Measurements from ENCODE around the gene ATP5PD.

DNA sequence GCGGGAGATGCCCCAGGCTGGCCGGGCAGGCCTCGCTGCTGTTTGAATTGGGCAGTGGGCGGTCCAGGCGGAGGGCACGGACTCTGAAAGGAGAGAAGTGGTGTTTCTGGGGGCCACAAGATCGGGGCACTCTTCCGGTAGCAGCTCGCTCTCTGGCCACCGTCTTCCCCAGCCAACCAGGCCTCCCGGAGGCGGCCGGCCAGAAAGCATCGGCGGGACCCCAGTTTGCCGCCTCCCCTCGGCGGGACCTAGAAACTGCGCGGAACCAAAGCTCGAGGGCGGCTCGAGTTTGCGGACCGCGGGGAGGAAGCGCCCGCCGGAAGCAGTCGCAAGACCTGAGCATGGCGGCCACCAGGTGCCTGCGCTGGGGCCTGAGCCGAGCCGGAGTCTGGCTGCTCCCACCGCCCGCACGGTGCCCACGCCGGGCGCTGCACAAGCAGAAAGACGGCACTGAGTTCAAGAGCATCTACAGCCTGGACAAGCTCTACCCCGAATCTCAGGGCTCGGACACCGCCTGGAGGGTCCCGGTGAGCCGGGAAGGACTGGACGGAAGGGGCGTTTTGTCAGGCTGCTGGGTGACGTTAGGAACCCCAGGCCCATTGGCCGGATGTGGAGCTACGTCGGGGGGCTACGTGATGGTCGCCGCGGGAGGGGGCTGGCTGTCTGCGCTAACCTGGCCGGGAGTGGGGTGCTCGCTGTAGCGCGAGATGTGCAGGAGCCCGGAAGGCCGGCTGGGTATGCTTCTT, 34.2 kb downstream of the ATP5PD start, which contains the start of gene MRPL58:
- peak; percentile 50 to 81 (median 78) for TF ChIP-seq CTCF (IDR thresholded peaks at IDR 0.05)
- peak; percentile 28 to 84 for TF ChIP-seq EP300 (IDR thresholded peaks at IDR 0.05)
